Activated naive CD4-positive, alpha-beta T cell treated with anti-CD3 and anti-CD28 coated beads for 36 hours (primary cell): ENCODE results near the gene SLC7A14. TPM values are rescaled to one million over a fixed set of nuclear protein-coding genes. Genes with fewer than 3 reads are reported as not detected.

Source experiments
- CTCF ChIA-PET: fragments of 350-600 bp; sonication (Branson Sonifier 250); formaldehyde crosslinking; loops from one replicate; lab custom pipeline; 2021; ENCODE audit warnings: antibody characterized with exemption; lab: Charles Lee
- DNase-seq: peaks from one replicate; pipeline ENCODE4 v3.0.0-alpha.2; 2020
- H3K27ac Mint-ChIP-seq: one replicate; pipeline ENCODE4 v1.8.0; 2021; ENCODE audit warnings: mild to moderate bottlenecking, mixed read lengths
- H3K27me3 Mint-ChIP-seq: one replicate; pipeline ENCODE4 v1.8.0; 2021; ENCODE audit warnings: low read depth, mixed read lengths
- H3K36me3 Mint-ChIP-seq: one replicate; pipeline ENCODE4 v1.8.0; 2021; ENCODE audit warnings: low read depth, mixed read lengths
- H3K4me1 Mint-ChIP-seq: one replicate; pipeline ENCODE4 v1.8.0; 2021; ENCODE audit warnings: low read depth, mixed read lengths
- H3K4me3 Mint-ChIP-seq: one replicate; pipeline ENCODE4 v1.8.0; 2021; ENCODE audit warnings: mild to moderate bottlenecking, moderate library complexity, mixed read lengths
- H3K9me3 Mint-ChIP-seq: one replicate; pipeline ENCODE4 v1.8.0; 2021; ENCODE audit warnings: mixed read lengths
- intact Hi-C: fragments of 100-400 bp; cut with micrococcal nuclease; formaldehyde crosslinking; loops from one replicate; pipeline ENCODE4 v1.15.1; 2023
- total RNA-seq, 2 experiments: library from RNA; stranded (reverse); gene quantifications; one replicate each; pipeline ENCODE4 v1.2.3, GENCODE V29; 2021

Gene SLC7A14
- total RNA-seq, 2 experiments from 2014 or later, result not detected

DNA sequence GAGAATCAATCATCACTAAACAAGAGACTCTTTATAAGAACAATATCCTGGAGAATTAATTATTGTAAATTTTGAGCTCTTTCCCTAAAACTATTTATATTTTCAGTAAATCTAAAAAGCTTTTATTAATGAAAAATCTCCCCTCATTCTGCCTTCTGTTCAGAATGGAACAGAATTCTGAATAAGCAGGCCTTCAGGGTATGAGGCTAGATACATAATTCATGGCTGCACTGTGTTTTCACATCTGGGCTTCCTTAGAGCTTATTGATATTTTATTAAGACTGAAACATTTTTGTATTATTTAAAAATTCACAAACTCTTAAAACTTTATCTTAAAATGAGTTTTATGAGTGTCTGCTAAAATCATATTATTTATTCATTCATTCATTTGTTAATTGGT, 142.4 kb downstream of the SLC7A14 start:
- intact Hi-C loops, result no loop called here
- Mint-ChIP-seq H3K27ac (no peak overlapping the region), H3K4me3 (no peak overlapping the region), H3K27me3 (peaks cover 3% of the 10 kb centered on the region), H3K9me3 (no peaks in the 10 kb centered on the region), H3K4me1 (no peaks in the 10 kb centered on the region), H3K36me3 (no peaks in the 10 kb centered on the region)
- DNase-seq, result no peak
- CTCF ChIA-PET, result no interaction called here

DNA sequence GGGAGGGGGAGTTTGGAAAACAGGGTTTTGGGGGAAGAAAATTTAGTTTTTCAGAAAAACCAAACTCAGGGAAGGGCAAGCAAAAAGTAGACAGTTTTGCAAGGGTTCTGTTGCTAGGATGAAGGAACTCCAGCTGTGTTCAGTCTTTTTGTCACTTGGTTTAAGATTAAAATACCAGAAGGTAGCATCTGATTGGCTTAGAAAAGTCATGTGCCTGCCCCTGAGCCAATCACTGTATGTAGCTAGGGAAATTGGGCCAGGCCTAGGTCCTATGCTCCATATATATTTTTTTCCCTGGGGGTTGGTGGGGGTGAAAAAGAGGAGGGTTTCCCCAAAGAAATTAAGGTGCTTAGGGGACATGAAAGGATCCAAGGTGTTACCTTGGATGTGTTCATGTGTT, 142.9 kb downstream of the SLC7A14 start:
- DNase-seq, result no peak
- Mint-ChIP-seq H3K4me1 (no peaks in the 10 kb centered on the region), H3K9me3 (no peaks in the 10 kb centered on the region), H3K36me3 (no peaks in the 10 kb centered on the region), H3K4me3 (no peak overlapping the region), H3K27ac (no peak overlapping the region), H3K27me3 (peaks cover 3% of the 10 kb centered on the region)
- intact Hi-C loops, result no loop called here
- CTCF ChIA-PET, result interaction anchor here (0.7 kb wide), 1 partner anchor 819 kb away, joined by 3 read pairs; no protein-coding TSS in a partner anchor

GRCh38 chr3:170441412-170441811, 144.5 kb downstream of the SLC7A14 start:
- no peak overlapping the region for H3K27ac Mint-ChIP-seq
- H3K27me3 Mint-ChIP-seq, result peaks cover 3% of the 10 kb centered on the region
- CTCF ChIA-PET, result interaction anchor here (1.1 kb wide), 1 partner anchor 28 kb away, joined by 4 read pairs; no protein-coding TSS in a partner anchor
- no peak overlapping the region for H3K4me3 Mint-ChIP-seq
- no peaks in the 10 kb centered on the region for H3K36me3 Mint-ChIP-seq
- H3K9me3 Mint-ChIP-seq, result no peaks in the 10 kb centered on the region
- intact Hi-C loops, result no loop called here
- no peak for DNase-seq
- H3K4me1 Mint-ChIP-seq, result no peaks in the 10 kb centered on the region

GRCh38 chr3:170440344-170440743, 145.5 kb downstream of the SLC7A14 start:
- DNase-seq, result no peak
- CTCF ChIA-PET, result interaction anchor here (0.6 to 1.1 kb wide), 2 partner anchors 27 to 92 kb away, joined by 3 to 4 read pairs; no protein-coding TSS in a partner anchor
- Mint-ChIP-seq H3K36me3 (no peaks in the 10 kb centered on the region), H3K9me3 (no peaks in the 10 kb centered on the region), H3K27ac (no peak overlapping the region), H3K4me1 (no peaks in the 10 kb centered on the region), H3K27me3 (peaks cover 3% of the 10 kb centered on the region), H3K4me3 (no peak overlapping the region)
- intact Hi-C loops, result no loop called here

DNA sequence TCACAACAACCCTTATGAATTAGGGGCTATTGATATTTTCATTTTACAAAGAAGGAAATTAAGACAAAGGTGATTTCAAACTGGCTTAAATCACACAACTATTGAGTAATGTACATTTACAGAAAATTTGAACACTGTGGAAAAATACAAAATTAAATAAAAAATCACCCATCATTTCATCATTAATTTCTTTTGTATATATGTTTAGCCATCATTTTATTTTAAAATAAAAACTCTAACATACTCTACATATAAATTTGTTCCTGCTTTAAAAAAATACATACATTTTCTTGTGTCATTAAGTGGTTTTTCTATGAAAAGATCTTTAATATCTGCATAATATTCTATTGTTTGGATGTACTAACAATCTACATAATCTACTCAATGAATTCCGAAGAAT, 147.0 kb downstream of the SLC7A14 start:
- H3K36me3 Mint-ChIP-seq, result no peaks in the 10 kb centered on the region
- DNase-seq, result no peak
- CTCF ChIA-PET, result interaction anchor here (0.6 kb wide), 1 partner anchor 269 kb away, joined by 3 read pairs; no protein-coding TSS in a partner anchor
- H3K9me3 Mint-ChIP-seq, result no peaks in the 10 kb centered on the region
- no peaks in the 10 kb centered on the region for H3K4me1 Mint-ChIP-seq
- peaks cover 3% of the 10 kb centered on the region for H3K27me3 Mint-ChIP-seq
- no peak overlapping the region for H3K27ac Mint-ChIP-seq
- intact Hi-C loops, result no loop called here
- no peak overlapping the region for H3K4me3 Mint-ChIP-seq

- DNase-seq, result no peak
- Mint-ChIP-seq H3K4me3 (no peak overlapping the region), H3K27ac (no peak overlapping the region), H3K4me1 (no peaks in the 10 kb centered on the region), H3K27me3 (peaks cover 3% of the 10 kb centered on the region), H3K9me3 (no peaks in the 10 kb centered on the region), H3K36me3 (no peaks in the 10 kb centered on the region)
- intact Hi-C loops, result no loop called here
- CTCF ChIA-PET, result interaction anchor here (1.5 kb wide), 1 partner anchor 80 kb away, joined by 3 read pairs; the partner anchor contains the start of gene SKIL
These were observed 148.0 kb downstream of the SLC7A14 start for GRCh38 chr3:170437696-170438407.

- intact Hi-C loops, result no loop called here
- peaks cover 3% of the 10 kb centered on the region for H3K27me3 Mint-ChIP-seq
- H3K4me1 Mint-ChIP-seq, result no peaks in the 10 kb centered on the region
- no peaks in the 10 kb centered on the region for H3K36me3 Mint-ChIP-seq
- no peak overlapping the region for H3K4me3 Mint-ChIP-seq
- CTCF ChIA-PET, result interaction anchor here (1.5 kb wide), 1 partner anchor 79 kb away, joined by 3 read pairs; the partner anchor contains the start of gene SKIL
- no peak overlapping the region for H3K27ac Mint-ChIP-seq
- no peaks in the 10 kb centered on the region for H3K9me3 Mint-ChIP-seq
- DNase-seq, result no peak
These were observed 148.7 kb downstream of the SLC7A14 start for GRCh38 chr3:170437176-170437575.

DNA sequence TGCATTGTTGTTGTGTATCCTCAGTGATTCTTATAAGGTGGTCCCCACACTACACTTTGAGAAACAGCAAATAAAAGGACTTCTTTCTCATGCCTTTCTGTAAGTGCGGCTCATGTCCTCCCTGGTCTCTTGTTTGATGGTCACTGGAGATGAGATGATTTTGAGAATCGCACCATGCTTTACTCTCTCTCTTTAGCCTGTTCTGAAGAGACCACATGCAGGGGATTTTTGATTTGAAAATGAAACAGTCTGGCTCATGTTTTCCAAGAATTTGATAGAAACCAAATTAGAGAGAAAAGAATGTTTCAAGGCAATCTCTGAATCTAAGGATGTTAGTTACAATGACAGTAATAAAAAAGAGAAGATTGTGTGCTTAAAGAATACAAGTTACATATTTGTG, 149.2 kb downstream of the SLC7A14 start:
- Mint-ChIP-seq H3K4me1 (no peaks in the 10 kb centered on the region), H3K27ac (no peak overlapping the region)

DNA sequence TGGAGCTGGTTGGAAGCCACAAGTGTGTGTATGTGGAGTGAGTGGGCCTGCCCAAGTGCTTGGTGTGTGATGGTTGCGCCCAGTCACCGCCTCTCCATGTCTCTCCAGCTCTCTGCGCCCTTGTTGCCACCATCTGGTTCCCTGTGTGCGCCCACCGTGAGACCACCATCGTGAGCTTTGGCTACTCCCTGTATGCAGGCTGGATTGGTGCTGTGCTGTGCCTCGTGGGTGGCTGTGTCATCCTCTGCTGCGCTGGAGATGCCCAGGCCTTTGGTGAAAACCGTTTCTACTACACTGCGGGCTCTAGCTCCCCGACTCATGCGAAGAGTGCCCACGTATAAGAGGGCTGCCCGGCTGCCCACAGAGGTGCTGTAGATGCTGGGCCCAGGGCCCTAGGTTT, 153.5 kb downstream of the SLC7A14 start:
- H3K27me3 Mint-ChIP-seq, result peaks cover 2% of the 10 kb centered on the region
- H3K36me3 Mint-ChIP-seq, result no peaks in the 10 kb centered on the region
- CTCF ChIA-PET, result interaction anchor here (0.6 to 1.0 kb wide), 4 partner anchors 15 to 85 kb away, joined by 3 read pairs; no protein-coding TSS in a partner anchor
- peaks cover 18% of the 10 kb centered on the region for H3K4me1 Mint-ChIP-seq
- no peak overlapping the region for H3K4me3 Mint-ChIP-seq
- no peak overlapping the region for H3K27ac Mint-ChIP-seq
- DNase-seq, result no peak
- no peaks in the 10 kb centered on the region for H3K9me3 Mint-ChIP-seq
- intact Hi-C loops, result no loop called here

More for the DNA sequence above, 149.2 kb downstream of the SLC7A14 start:
- intact Hi-C loops, result no loop called here
- no peak overlapping the region for H3K4me3 Mint-ChIP-seq
- CTCF ChIA-PET, result no interaction called here
- DNase-seq, result no peak
- H3K27me3 Mint-ChIP-seq, result peaks cover 3% of the 10 kb centered on the region
- H3K9me3 Mint-ChIP-seq, result no peaks in the 10 kb centered on the region
- no peaks in the 10 kb centered on the region for H3K36me3 Mint-ChIP-seq

- Mint-ChIP-seq H3K4me3 (no peak overlapping the region), H3K4me1 (peaks cover 18% of the 10 kb centered on the region), H3K27me3 (peaks cover 2% of the 10 kb centered on the region), H3K36me3 (no peaks in the 10 kb centered on the region), H3K27ac (no peak overlapping the region), H3K9me3 (no peaks in the 10 kb centered on the region)
- CTCF ChIA-PET, result interaction anchor here (0.6 to 1.7 kb wide), 3 partner anchors 9 to 381 kb away, joined by 3 to 18 read pairs (median 5); no protein-coding TSS in a partner anchor
- DNase-seq, result no peak
- intact Hi-C loops, result no loop called here
These were observed 154.8 kb downstream of the SLC7A14 start for GRCh38 chr3:170431054-170431453.

- Mint-ChIP-seq H3K4me1 (peaks cover 18% of the 10 kb centered on the region), H3K4me3 (no peak overlapping the region), H3K27ac (no peak overlapping the region), H3K36me3 (no peaks in the 10 kb centered on the region), H3K27me3 (peaks cover 2% of the 10 kb centered on the region), H3K9me3 (no peaks in the 10 kb centered on the region)
- no peak for DNase-seq
- intact Hi-C loops, result loop anchor here (2.0 kb wide), 1 partner anchor 144 kb away; no protein-coding TSS in a partner anchor
- CTCF ChIA-PET, result no interaction called here
These were observed 156.8 kb downstream of the SLC7A14 start for GRCh38 chr3:170429050-170429449.

- Mint-ChIP-seq H3K4me3 (no peak overlapping the region), H3K36me3 (no peaks in the 10 kb centered on the region), H3K9me3 (no peaks in the 10 kb centered on the region), H3K27ac (no peak overlapping the region), H3K27me3 (peaks cover 2% of the 10 kb centered on the region), H3K4me1 (peaks cover 18% of the 10 kb centered on the region)
- CTCF ChIA-PET, result no interaction called here
- DNase-seq, result no peak
- intact Hi-C loops, result loop anchor here (2.0 kb wide), 1 partner anchor 145 kb away; no protein-coding TSS in a partner anchor
These were observed 157.8 kb downstream of the SLC7A14 start for GRCh38 chr3:170428095-170428494.
